GM23338 (cell line): Measurements from ENCODE around the gene KSR2. TPM values are rescaled to one million over a fixed set of nuclear protein-coding genes. Genes with fewer than 3 reads are reported as not detected.
A peak's percentile ranks its signal among the peaks of the same experiment; 100 is the strongest.
"Not testable (repeated sequence)": the region's sequence is repeated elsewhere in the genome, so short reads cannot be mapped to it uniquely, and the experiment has no call there.

Experiments used
- ATAC-seq: fragments of 200-7000 bp; cut with Tn5 transposase; 3 replicates; pipeline ENCODE4 v1.9.1; 2020
- DNase-seq: peaks from one replicate; pipeline ENCODE4 v3.0.0-alpha.2; 2015; ENCODE audit warnings: low spot score
- H2AFZ ChIP-seq: fragments of 200-600 bp; sonication (generic); 2 replicates; pipeline ENCODE4 v1.8.0; 2016; ENCODE audit warnings: antibody characterized with exemption, mild to moderate bottlenecking, moderate library complexity
- H3F3A ChIP-seq: fragments of 200-600 bp; sonication (generic); replicated peaks from 2 replicates; pipeline ENCODE4 v1.8.0; 2017; ENCODE audit warnings: antibody characterized with exemption, mixed run types, low read depth
- H3K27ac ChIP-seq: fragments of 200-600 bp; sonication (generic); 2 replicates; pipeline ENCODE4 v1.6.1; 2016; ENCODE audit warnings: low read depth
- H3K27me3 ChIP-seq: fragments of 200-600 bp; sonication (generic); 2 replicates; pipeline ENCODE4 v1.8.0; 2016; ENCODE audit warnings: mild to moderate bottlenecking, mixed run types, moderate library complexity; ENCODE audit not compliant: insufficient read depth
- H3K36me3 ChIP-seq: fragments of 200-600 bp; sonication (generic); 2 replicates; pipeline ENCODE4 v1.8.0; 2016; ENCODE audit warnings: mild to moderate bottlenecking; ENCODE audit not compliant: insufficient read depth
- H3K4me1 ChIP-seq: fragments of 200-600 bp; sonication (generic); 2 replicates; pipeline ENCODE4 v1.8.0; 2016; ENCODE audit warnings: mild to moderate bottlenecking, moderate library complexity; ENCODE audit not compliant: insufficient read depth
- H3K4me2 ChIP-seq: fragments of 200-600 bp; sonication (generic); 2 replicates; pipeline ENCODE4 v1.7.1; 2017; ENCODE audit warnings: mixed run types
- H3K4me3 ChIP-seq: fragments of 200-600 bp; sonication (generic); 2 replicates; pipeline ENCODE4 v1.6.1; 2016; ENCODE audit warnings: mixed run types
- H3K79me2 ChIP-seq: fragments of 200-600 bp; sonication (generic); replicated peaks from 2 replicates; pipeline ENCODE4 v1.8.0; 2017; ENCODE audit warnings: mild to moderate bottlenecking; ENCODE audit not compliant: insufficient read depth
- H3K9me2 ChIP-seq: fragments of 200-600 bp; sonication (generic); 2 replicates; pipeline ENCODE4 v1.8.0; 2017; ENCODE audit not compliant: insufficient read depth
- H4K20me1 ChIP-seq: fragments of 200-600 bp; sonication (generic); replicated peaks from 2 replicates; pipeline ENCODE4 v1.8.0; 2017; ENCODE audit warnings: mild to moderate bottlenecking; ENCODE audit not compliant: insufficient read depth
- H3K27ac Mint-ChIP-seq: 2 replicates; pipeline ENCODE4 v1.8.0; 2020; ENCODE audit warnings: inconsistent platforms, mild to moderate bottlenecking, moderate library complexity, mixed read lengths
- H3K27me3 Mint-ChIP-seq: 3 replicates; pipeline ENCODE4 v1.8.0; 2022; ENCODE audit warnings: low read depth, mild to moderate bottlenecking, moderate library complexity, mixed read lengths, inconsistent platforms; ENCODE audit not compliant: insufficient read depth, poor library complexity
- H3K36me3 Mint-ChIP-seq: 3 replicates; pipeline ENCODE4 v1.8.0; 2021; ENCODE audit warnings: low read depth, mild to moderate bottlenecking, inconsistent platforms, moderate library complexity, mixed read lengths
- H3K4me1 Mint-ChIP-seq: 3 replicates; pipeline ENCODE4 v1.8.0; 2020; ENCODE audit warnings: mild to moderate bottlenecking, inconsistent platforms, mixed read lengths
- H3K4me3 Mint-ChIP-seq: 3 replicates; pipeline ENCODE4 v1.8.0; 2021; ENCODE audit warnings: moderate library complexity, mild to moderate bottlenecking, inconsistent platforms, mixed read lengths
- H3K9me3 Mint-ChIP-seq: 3 replicates; pipeline ENCODE4 v1.8.0; 2020; ENCODE audit warnings: moderate library complexity, mild to moderate bottlenecking, inconsistent platforms, mixed read lengths
- CREB1 ChIP-seq: fragments of 250-450 bp; sonication (Bioruptor Pico); IDR thresholded peaks from 2 replicates; pipeline ENCODE4 v1.5.0; 2020; ENCODE audit warnings: low read depth, mild to moderate bottlenecking, moderate library complexity
- CTCF ChIP-seq, 2 experiments: fragments of 200-600 bp in 1 of 2; sonication (generic) in 1 of 2; conservative IDR thresholded peaks; 2 replicates each; pipeline versions ENCODE4 v1.5.1 to v1.6.1; 2016 to 2017; ENCODE audit warnings: antibody characterized with exemption in 2 of 2, low read depth in 2 of 2, mild to moderate bottlenecking in 2 of 2, moderate library complexity in 1 of 2
- ETS1 ChIP-seq: IDR thresholded peaks from 2 replicates; pipeline ENCODE4 v1.6.1; 2016; ENCODE audit warnings: antibody characterized with exemption
- EZH2 ChIP-seq: fragments of 200-600 bp; sonication (generic); IDR thresholded peaks from one replicate; pipeline ENCODE4 v1.8.0; 2017; ENCODE audit warnings: antibody characterized with exemption, mild to moderate bottlenecking, low read depth; ENCODE audit not compliant: unreplicated experiment
- EZH2phosphoT487 ChIP-seq: fragments of 200-600 bp; sonication (generic); IDR thresholded peaks from one replicate; pipeline ENCODE4 v1.8.1; 2018; ENCODE audit warnings: antibody characterized with exemption; ENCODE audit not compliant: unreplicated experiment
- JUNB ChIP-seq: IDR thresholded peaks from one replicate; pipeline ENCODE4 v1.6.1; 2016; ENCODE audit warnings: antibody characterized with exemption; ENCODE audit not compliant: unreplicated experiment
- POLR2AphosphoS5 ChIP-seq: IDR thresholded peaks from 2 replicates; pipeline ENCODE4 v1.6.1; 2016; ENCODE audit warnings: antibody characterized with exemption, low read depth
- STAT1 ChIP-seq: IDR thresholded peaks from one replicate; pipeline ENCODE4 v1.6.1; 2016; ENCODE audit warnings: antibody characterized with exemption; ENCODE audit not compliant: unreplicated experiment
- ZNF114 ChIP-seq: fragments of 250-450 bp; sonication (Bioruptor Pico); IDR thresholded peaks from 2 replicates; pipeline ENCODE4 v1.5.0; 2020; ENCODE audit warnings: mild to moderate bottlenecking, moderate library complexity
- ZNF331 ChIP-seq: fragments of 250-450 bp; sonication (Bioruptor Pico); IDR thresholded peaks from 2 replicates; pipeline ENCODE4 v1.5.0; 2020; ENCODE audit warnings: low read depth, mild to moderate bottlenecking, moderate library complexity
- ZNF462 ChIP-seq: fragments of 250-450 bp; sonication (Bioruptor Pico); IDR thresholded peaks from 2 replicates; pipeline ENCODE4 v1.5.0; 2020; ENCODE audit warnings: mild to moderate bottlenecking, moderate library complexity
- polyA plus RNA-seq: library from polyadenylated mRNA; unstranded; fragments of >200 nt; fragmentation: Nextera tagmentation; extraction: Ambion mirVana; gene quantifications from 2 replicates; pipeline ENCODE4 v1.2.1, GENCODE V29; 2016
- total RNA-seq: library from RNA; depleted of rRNA; stranded (reverse); fragments of >200 nt; shearing (Covaris generic); gene quantifications from 2 replicates; pipeline ENCODE4 v1.2.3, GENCODE V29; 2014

The KSR2 gene
- total and polyA plus RNA-seq, 2 experiments from 2014 or later: 1.1 to 2.7 TPM

GRCh38 chr12:118010903-118011302 is 42.1 kb upstream of the KSR2 start:
- TF ChIP-seq POLR2AphosphoS5 (no peak), CTCF (conservative IDR thresholded peaks at IDR 0.05; ENCODE audit: low read depth in 2 of 2) (no peak), JUNB (no peak), ZNF114 (CRISPR knock-in tag) (no peak), ETS1 (no peak), ZNF462 (CRISPR knock-in tag) (no peak), STAT1 (no peak), EZH2 (no peak), ZNF331 (CRISPR knock-in tag) (no peak), CREB1 (CRISPR knock-in tag) (no peak), EZH2phosphoT487 (no peak)
- Histone ChIP-seq H3K27me3 (no peaks in the 10 kb centered on the region), H3K79me2 (no peaks in the 10 kb centered on the region), H3K4me3 (no peak overlapping the region), H3K4me1 (peaks cover 5% of the 10 kb centered on the region), H3K36me3 (no peaks in the 10 kb centered on the region), H3K9me2 (no peaks in the 10 kb centered on the region), H3F3A (no peaks in the 10 kb centered on the region), H4K20me1 (no peaks in the 10 kb centered on the region), H3K4me2 (no peak overlapping the region), H2AFZ (no peak overlapping the region), H3K27ac (no peak overlapping the region)
- H3K36me3 Mint-ChIP-seq: no peaks in the 10 kb centered on the region
- peaks cover 2% of the 10 kb centered on the region; the same call in 2 of the 3 replicates for H3K4me1 Mint-ChIP-seq
- H3K27me3 Mint-ChIP-seq: peaks cover 2% of the 10 kb centered on the region
- no peaks in the 10 kb centered on the region for H3K9me3 Mint-ChIP-seq
- H3K27ac Mint-ChIP-seq: no peak overlapping the region
- no peak for ATAC-seq
- H3K4me3 Mint-ChIP-seq: no peak overlapping the region
- DNase-seq: no peak

GRCh38 chr12:117999806-118000205 is 31.0 kb upstream of the KSR2 start:
- H3K27ac Mint-ChIP-seq, H3F3A ChIP-seq, H3K4me3 Mint-ChIP-seq, ATAC-seq, H4K20me1 ChIP-seq, H3K4me1 Mint-ChIP-seq, H3K9me2 ChIP-seq, H3K27me3 Mint-ChIP-seq, H3K36me3 Mint-ChIP-seq, H3K27ac ChIP-seq, DNase-seq, H3K4me3 ChIP-seq, H3K9me3 Mint-ChIP-seq, H3K27me3 ChIP-seq, H3K79me2 ChIP-seq, H3K4me1 ChIP-seq, H3K4me2 ChIP-seq, H3K36me3 ChIP-seq: not testable (repeated sequence)
- H2AFZ ChIP-seq: peak overlapping the region; percentile 76
